Liver (tissue), 3 donors: ENCODE measurements around the gene ADCY7.

ENCODE experiments used
- RAD21 ChIP-seq, 2 donors: IDR thresholded peaks; 2 replicates each; pipeline ENCODE4 v1.6.1; 2016; ENCODE audit warnings: antibody characterized with exemption in 2 of 2, mild to moderate bottlenecking in 2 of 2
- SP1 ChIP-seq: IDR thresholded peaks from 2 replicates; pipeline ENCODE4 v1.6.1; 2018; ENCODE audit warnings: antibody characterized with exemption, mild to moderate bottlenecking
- YY1 ChIP-seq: IDR thresholded peaks from 2 replicates; pipeline ENCODE4 v1.6.1; 2016; ENCODE audit warnings: antibody characterized with exemption, mild to moderate bottlenecking
- TF ChIP-seq, protein P1 (sequence below): fragments of 150-350 bp; IDR thresholded peaks from 2 replicates; pipeline ENCODE4 v1.5.1; 2017; ENCODE audit warnings: improper control_type of control experiment, low read depth, low read length; ENCODE audit not compliant: missing input control
- donor health status: healthy.
- donor health status: healthy.

DNA sequence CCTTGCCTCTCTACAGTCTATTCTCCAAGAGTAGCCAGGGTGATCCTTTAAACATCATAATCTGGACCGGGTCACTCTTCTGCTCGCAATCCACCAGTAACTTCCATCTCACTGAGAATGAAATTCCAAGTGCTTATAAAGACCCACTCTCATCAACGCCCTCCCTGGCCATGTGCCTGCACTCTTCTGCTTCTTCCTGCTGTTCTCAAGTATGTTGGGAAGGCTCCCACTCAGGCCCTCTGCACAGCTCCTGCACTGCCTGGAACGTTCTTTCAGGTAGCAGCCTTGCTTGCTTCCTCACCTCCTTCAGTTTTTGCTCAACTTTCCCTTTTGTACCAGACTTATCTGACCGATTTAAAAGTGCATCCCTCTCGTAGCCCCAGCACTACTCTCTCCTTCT is 58.0 kb downstream of the ADCY7 start:
- TF ChIP-seq SP1: no peak
- TF ChIP-seq, protein P1, sequence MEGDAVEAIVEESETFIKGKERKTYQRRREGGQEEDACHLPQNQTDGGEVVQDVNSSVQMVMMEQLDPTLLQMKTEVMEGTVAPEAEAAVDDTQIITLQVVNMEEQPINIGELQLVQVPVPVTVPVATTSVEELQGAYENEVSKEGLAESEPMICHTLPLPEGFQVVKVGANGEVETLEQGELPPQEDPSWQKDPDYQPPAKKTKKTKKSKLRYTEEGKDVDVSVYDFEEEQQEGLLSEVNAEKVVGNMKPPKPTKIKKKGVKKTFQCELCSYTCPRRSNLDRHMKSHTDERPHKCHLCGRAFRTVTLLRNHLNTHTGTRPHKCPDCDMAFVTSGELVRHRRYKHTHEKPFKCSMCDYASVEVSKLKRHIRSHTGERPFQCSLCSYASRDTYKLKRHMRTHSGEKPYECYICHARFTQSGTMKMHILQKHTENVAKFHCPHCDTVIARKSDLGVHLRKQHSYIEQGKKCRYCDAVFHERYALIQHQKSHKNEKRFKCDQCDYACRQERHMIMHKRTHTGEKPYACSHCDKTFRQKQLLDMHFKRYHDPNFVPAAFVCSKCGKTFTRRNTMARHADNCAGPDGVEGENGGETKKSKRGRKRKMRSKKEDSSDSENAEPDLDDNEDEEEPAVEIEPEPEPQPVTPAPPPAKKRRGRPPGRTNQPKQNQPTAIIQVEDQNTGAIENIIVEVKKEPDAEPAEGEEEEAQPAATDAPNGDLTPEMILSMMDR: no peak
- no peak for TF ChIP-seq RAD21 (IDR thresholded peaks at IDR 0.05)
- TF ChIP-seq YY1: no peak
